COR-L47 (cell line): ENCODE data around the gene SMAP1.

Experiments used
- DNase-seq: peaks from one replicate; lab custom pipeline; 2025; lab: John Stamatoyannopoulos, UW

SMAP1 gene

DNA sequence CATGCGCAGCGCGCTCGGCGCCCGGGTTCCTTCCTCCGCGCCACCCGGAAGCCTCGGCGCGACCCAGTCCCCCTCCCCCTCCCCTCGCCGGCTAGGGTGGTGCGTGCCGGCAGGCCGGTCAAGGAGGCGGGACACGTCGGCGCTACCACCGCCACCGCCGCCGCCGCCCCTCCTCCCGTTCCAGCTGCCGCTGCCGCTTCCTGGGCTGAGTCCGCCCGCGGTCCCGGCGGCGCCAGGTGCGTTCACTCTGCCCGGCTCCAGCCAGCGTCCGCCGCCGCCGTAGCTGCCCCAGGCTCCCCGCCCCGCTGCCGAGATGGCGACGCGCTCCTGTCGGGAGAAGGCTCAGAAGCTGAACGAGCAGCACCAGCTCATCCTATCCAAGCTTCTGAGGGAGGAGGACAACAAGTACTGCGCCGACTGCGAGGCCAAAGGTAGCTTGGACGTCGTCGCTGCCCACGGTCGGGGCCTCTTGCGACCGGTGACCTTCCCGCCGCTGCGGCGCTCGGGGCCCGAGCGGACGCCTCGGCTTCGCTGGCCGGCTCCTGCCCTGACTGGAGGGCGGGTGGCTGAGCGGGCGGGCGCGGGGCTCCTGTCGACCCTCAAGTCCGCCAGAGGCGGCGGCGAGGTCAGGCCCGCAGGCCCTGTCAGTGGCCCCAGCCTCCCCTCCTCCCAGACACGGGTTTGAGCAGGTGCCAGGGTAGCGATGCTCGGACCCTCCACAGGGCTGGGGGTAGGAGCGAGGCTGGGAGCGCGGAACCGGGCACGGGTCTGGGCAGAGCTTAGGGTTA lies at the start of gene SMAP1:
Gene SMAP1, plus strand, starts transcription at position 173 of the 788 bp plus-strand sequence. Its CDS starts 141 bp downstream, at position 314.
- peak; percentile 89 for DNase-seq

DNA sequence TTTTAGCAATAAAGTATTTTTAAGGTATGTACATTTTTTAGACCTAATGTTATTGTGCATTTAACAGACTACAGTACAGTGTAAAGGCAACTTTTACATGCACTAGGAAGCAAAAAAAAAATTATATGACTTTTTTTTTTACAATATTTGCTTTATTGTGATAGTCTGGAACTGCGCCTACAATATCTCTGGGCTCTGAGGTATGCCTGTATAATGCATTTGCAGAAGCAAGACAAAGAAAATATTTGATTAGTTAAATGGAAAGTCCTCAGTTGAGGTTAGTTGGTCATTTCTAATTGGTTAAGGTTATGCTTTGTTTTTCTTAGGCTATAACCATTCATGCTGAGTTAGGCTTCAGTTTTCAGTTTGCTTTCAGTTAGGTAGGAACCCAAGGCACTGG lies 46.9 kb upstream of the SMAP1 start:
- DNase-seq: no peak

DNA sequence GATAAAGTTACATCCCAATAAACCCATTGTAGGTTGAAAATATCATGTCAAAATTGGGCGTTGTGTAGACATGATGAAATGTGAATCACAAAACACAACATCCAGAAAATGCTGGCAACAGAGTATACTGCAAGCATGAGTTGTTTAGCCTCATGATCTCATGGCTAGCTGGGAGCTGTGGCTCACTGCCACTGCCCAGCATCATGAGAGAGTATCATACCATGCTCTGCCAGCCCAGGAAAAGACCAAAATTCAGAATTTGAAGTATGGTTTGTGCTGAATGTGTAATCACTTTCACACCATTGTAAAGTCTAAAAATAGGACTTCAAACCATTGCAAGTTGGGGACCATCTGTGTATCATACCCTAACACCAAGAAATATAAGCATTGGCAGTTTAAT lies 45.2 kb upstream of the SMAP1 start:
- no peak for DNase-seq

DNA sequence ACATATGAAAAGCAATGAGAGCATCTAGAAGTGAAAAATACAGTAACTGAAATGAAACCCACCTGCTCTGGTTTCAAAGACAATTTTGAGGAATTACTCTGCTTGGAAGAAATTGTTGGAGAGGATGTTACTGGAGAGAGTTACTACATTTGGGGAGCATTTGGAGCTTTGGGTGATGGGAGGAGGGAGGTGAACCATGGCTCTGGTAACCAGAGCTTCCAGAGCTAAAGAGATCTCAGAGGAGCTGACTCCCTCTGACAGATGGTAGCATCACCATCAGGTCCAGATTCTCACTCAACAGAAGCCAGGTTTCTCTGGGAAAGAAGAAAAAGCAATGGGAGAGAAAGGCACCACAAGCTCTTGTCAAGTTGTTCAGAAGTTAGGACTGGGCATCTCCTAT lies 42.2 kb upstream of the SMAP1 start:
- no peak for DNase-seq

DNA sequence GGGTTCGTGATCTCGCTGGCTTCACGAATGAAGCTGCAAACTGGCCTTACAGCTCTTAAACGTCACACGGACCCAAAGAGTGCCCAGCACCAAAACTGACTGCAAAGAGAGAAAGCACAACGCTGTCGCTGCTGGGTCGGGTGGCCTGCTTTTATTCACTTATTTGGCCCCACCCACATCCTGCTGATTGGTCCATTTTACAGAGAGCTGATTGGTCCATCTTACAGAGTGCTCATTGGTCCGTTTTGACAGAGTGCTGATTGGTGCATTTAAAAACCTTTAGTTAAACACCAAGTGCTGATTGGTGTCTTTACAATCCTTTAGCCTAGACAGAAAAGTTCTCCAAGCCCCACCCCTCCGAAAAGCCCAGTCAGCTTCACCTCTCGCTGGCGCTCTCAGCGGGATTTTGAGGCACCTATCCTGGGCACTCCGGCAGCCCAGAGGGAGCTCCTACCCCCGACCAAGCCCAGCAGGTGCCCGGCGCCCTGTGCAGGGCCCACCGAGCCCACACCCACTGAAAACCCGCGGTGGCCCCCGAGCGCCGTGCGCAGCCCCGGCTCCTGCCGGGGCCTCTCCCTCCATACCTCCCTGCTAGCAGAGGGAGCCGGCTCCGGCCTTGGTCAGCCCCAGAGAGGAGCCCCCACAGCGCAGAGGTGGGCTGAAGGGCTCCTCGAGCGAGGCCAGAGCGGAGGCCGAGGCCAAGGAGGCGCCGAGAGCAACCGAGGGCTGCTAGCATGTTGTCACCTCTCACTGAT lies 40.0 kb upstream of the SMAP1 start:
- DNase-seq: no peak

DNA sequence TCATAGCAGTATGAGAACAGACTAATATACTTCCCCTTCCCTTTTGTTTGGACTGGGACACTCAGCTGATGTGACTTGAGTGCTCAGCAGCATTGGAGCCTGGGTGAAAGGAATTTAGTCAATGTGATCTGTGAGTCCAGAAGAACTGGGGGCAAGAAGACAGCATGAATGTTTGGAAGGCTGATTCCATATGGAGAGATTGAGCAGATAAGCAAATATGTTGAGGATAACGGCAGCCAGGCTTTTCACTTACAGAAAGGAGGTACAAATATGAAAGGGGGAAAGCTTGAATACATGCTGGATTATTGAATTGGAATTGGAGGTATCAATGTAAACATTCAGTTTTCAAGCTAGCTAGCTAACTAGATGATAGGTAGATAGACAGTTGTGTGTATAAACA lies 37.8 kb upstream of the SMAP1 start:
- DNase-seq: no peak

DNA sequence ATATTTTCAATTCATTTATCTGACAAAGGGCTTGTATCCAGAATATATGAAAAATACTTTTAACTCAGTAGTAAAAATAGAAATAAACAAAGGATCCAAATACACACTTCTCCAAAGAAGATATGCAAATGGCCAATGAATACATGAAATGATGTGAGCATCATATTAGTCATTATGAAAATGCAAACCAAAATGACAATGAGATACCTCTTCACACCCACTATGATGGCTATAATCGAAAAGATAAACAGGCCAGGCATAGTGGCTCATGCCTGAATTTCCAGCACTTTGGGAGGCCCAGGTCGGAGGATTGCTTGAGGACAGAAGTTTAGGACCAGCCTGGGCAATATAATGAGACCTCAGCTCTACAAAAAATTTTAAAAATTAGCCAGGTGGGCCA lies 33.8 kb upstream of the SMAP1 start:
- no peak for DNase-seq

DNA sequence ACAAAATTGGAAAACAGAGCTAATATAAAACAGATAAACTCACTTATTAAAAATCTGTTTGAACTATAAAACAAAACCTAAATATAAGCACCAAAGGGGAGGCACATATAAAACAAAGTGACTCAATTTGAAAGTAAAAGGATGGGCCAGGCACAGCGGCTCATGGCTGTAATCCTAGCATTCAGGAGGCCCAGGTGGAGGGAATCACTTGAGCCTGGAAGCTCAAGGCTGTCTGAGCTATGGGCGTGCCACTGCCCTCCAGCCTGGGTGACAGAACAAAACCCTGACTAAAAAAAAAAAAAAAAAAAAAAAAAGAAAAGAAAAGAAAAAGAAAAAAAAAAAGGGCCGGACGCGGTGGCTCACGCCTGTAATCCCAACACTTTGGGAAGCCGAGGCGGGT lies 31.1 kb upstream of the SMAP1 start:
- DNase-seq: no peak

DNA sequence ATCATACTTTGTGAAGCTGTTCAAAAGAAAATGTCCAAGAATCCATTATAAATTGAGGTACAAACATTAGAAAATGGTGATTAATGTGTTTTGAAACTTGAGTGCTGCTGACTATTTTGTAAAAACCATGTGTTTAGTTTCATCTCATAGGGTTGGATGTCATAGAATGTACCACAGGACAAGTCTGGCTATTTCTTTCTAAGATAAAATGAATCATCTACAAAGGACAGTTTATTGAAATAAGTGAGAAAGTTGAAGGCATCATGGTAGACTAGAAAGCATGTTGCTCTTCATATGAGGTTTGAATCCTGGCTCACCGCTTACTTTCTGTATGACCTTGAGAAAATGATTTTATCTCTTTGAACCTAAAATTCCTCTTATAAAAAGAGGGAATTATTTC lies 29.2 kb upstream of the SMAP1 start:
- DNase-seq: no peak

DNA sequence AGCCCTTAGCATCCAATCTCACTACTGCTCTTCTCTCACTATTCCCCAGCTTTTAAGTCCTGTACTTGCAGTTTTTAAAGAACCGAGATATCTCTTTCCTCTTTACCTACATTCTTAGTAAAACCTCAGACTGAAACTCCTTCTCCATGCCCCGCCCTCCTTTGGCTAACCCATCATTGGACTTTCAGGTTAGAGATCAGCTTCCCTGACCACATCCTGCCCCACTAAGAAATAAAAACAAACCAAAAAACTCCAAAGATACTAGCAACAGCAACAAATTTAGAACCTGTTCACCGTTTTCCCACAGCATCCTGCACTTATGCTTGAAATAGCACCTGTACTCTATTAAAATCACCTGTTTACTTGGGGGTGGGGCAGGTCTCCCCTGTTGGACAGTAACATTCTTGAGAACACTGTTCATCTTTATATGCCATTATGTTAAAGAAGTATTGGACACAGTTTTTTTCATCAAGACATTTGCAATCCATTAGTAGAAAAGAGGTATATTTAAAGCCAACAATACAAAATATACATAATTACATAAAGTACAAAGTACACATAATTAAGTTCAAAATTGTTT lies 16.3 kb upstream of the SMAP1 start:
- no peak for DNase-seq

DNA sequence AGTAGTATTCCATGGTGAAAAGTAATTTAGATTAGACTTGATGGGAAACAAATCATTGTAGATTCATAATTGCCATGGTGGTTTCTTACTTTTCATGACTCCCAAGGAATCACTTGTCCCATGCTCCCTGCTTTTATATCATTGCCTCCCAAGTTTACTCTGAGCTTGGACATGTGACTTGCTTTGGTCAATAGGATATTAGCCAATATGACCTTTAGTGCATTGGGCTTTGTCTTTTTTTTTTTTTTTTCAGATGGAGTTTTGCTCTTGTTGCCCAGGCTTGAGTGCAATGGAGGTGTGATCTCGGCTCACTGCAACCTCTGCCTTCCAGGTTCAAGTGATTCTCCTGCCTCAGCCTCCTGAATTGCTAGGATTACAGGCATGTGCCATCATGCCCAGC lies 15.5 kb upstream of the SMAP1 start:
- DNase-seq: no peak

DNA sequence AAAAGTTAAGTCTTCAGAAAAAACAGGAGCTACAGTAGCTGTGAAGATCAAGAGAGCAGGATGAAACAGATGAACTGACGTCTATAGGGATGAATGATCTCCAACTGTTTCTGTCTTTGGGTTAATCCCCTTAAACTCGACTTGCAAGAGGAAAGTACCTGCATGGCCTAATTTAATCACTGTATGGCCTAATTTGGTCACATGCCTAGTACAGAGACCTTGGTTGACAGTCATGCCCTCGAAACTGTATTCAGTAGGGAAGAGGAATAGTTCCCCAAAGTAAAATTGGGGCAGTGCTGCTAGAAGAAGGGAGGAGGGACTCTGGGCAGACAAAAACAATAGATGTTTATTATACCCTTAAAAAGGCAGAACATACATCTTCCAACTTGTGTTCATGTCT lies 10.0 kb upstream of the SMAP1 start:
- no peak for DNase-seq

DNA sequence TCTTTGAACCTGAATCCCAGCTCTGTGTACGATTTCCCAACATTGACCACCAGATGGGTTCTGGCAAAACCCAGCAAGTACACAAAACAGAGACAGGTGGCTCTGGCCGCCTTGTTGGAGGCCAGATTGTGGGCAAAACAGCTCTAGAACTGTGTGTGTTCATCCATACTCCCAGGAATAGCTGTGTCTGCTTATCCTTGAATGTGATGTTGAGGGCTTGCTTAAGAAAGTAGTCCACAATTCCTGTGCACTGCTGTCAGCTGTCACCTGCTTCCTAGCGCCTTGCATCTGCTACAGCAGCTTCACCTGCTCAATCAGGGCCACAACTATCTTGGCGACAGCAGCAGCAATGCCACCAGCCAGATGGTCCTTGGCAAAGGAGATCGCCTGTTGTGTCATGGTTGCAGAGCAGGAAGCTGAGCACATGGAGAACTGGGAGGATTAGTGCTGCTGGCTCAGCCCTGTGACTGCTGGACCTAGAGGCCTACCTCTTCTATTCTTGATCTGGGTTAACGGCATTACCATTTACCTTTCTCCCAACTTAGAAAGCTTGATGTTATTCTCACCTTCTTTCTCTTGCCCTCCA lies 3.7 kb upstream of the SMAP1 start:
- no peak for DNase-seq

DNA sequence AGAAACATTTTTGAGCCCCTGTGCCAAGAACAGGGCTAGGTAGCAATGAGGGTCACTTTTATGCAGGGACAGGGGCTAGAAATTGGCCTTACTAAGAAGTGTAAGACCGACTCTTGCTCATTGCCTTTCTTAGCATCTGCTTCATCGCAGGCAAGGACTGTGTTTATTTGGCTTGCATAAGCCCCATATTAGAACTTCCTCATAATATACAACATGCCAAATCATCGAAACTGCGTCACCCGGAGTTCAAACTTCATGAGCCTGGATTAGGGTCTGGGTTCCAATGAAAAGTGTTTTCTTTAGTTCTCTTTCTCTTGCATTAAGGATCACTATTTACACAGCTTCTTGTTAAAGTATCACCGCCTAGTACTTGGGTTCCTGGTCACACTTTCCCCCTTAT lies 977 bp upstream of the SMAP1 start:
- DNase-seq: no peak

DNA sequence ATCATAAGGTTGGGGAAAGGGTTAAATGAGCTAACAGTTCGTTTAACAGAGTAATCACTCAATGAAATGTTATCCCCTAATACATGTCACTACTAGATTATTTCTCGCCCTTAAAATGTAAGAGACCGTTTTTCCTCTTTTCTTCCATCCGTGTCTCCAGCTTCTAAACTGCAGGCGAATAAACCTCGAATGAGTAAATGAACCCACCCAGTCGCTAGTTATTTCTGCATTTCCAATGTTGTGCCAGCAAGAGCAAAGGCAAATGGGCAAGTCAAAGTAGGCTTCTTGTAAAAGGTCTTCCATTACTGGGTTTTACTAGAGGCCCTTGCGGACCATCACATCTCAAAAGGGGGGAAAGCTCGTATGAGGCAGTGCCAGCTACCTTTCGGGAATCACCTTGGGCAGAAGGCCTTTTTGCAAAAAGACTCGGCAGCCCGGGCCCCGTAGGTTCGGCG lies 400 bp upstream of the SMAP1 start:
- DNase-seq: no peak

DNA sequence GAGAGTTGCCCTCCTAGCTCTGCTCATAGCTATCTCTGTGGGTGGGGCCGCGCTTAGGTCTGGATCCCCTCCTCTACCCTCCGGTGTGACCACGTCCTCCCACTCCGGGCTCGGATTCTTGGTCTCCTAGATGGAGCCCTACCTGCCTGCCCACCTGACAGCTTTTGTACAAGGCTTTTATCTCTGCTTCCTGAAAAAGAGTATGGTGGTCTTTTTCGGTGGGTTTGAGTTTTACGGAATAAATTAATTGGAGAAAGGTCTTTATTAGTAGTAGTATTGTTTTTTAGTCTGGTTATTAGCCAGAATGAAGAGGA lies 773 bp downstream of the SMAP1 start:
- peak; percentile 74 for DNase-seq

DNA sequence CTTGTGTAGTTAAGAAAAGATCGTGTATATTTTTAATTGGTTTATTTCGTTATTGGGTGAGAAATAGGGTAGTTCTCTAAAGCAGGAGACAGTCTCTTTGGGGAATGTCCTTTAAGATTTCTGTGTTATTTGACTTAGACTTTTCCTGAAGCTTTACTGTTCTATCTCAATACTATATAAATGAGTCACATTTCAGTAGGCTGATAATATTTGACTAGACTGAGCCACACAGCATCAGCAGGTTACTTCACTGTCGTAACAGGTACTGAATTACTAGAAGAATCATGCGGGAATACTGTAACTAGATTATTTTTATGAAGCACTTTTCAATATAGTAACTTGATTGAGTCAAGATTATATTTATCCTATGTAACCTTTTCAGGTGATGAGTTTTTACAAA lies 1.4 kb downstream of the SMAP1 start:
- DNase-seq: no peak

DNA sequence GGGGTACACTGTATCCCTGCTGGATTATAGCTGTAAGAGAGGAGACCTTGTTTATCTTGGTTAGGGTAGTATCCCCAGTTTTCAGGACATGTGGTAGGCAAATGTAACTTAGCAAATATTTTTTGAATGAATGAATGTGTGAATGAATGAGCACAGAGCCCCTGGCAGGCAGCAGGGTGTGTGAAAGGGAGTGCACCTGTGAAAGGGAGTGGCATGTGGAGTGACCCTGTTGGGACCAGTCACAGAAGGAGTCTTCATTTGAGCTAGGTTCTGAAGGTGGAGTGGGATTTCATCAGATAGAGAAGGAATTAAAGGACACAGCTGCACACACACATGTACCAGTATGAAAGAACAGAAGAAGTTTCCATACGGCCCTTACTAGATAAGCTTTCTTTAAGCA lies 4.9 kb downstream of the SMAP1 start:
- no peak for DNase-seq

DNA sequence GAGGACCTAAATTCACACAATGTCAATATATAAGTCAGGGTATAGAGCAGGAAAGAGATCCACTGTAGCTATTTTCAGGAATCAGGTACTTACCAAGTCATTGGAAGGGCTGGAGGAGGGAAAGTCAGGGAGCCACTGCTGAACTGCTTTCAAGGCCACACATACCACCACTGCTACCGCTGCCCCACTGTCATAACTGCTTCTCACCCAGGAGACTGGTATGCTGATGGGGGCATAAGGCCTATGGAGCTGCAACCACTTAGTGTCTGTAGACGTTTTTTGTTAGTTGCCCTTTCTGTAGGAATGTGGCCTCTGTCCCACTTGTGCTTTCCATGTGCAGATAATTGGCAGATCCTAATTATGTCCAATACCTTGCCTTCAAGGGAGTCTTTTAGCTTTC lies 5.4 kb downstream of the SMAP1 start:
- no peak for DNase-seq

DNA sequence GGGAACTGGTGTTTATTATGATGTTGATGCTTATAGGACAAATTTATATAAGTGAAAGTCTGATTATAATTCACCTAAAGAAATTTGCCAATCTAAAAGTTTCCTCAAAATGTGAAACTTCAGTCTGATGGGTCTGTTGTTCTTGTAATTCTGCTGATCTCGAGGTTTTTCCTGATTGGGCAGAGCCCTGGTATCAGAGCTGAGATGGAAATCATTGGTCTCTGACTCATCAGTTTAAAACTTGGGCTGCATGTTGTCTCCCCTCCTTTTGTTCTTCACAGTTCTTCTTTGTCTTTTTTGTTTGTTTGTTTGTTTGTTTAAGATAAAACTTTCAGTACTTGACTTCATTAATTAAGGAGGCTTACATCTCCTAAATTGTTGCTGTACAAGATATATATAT lies 5.9 kb downstream of the SMAP1 start:
- no peak for DNase-seq

DNA sequence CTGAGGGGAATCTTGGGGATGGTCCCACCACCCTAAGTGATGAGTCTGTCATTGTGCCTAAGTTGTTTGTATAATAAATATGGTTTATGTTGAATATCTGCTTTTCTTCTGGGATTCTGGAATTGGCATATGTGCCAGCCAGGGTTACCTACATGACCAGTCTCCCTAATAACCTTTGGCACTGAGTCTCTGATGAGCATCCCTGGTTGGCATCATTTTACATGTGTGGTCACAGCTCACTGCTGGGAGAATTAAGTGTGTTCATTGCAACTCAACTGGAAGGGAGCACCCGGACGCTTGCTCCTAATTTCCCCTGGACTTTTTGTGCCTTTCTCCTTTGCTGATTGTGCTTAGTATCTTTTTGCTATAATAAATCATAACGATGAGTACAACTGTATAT lies 8.1 kb downstream of the SMAP1 start:
- DNase-seq: no peak

DNA sequence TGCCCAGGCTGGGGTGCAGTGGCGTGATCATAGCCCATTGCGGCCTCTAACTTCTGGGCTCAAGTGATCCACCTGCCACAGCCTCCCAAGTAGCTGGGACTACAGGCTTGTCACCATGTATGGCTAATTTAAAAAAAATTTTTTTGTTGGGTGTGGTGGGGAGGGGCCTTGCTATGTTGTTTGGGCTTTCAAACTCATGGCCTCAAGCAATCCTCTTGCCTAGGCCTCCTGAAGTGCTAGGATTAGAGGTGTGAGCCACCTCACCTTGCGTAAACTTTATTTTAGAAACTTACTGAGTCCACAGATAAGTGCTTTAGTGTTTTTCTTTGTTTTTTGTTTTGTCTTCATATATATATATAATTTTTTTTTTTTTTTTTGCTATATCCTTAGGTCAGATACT lies 9.1 kb downstream of the SMAP1 start:
- no peak for DNase-seq

DNA sequence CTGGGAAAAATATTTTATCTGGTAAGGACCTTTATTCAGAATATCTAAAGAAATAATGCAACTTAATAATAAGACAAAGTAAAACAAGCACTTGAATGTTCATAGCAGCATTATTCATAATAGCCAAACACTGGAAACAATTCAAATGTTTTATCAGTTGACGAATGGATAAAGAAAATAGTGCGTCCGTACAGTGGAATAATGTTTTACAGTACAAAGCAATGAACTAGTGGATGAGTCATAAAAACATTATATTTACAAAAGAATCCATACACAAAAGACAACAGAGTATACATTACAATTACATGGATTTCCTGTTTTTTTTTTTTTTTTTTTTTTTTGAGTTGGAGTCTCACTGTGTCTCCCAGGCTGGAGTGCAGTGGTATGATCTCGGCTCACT lies 12.7 kb downstream of the SMAP1 start:
- no peak for DNase-seq
